HUES6 (cell line): ENCODE measurements around the gene SH3GL3.

Experiments used
- H3K27ac ChIP-seq: 2 replicates; pipeline ENCODE4 v1.7.0; 2013; ENCODE audit warnings: low read depth, mild to moderate bottlenecking, low read length, inconsistent platforms
- H3K27me3 ChIP-seq: 2 replicates; pipeline ENCODE4 v1.6.1; 2013; ENCODE audit warnings: low read length; ENCODE audit not compliant: control insufficient read depth, insufficient read depth
- H3K36me3 ChIP-seq: 2 replicates; pipeline ENCODE4 v1.6.1; 2013; ENCODE audit warnings: low read length; ENCODE audit not compliant: control insufficient read depth, insufficient read depth
- H3K4me1 ChIP-seq: 2 replicates; pipeline ENCODE4 v1.6.1; 2013; ENCODE audit warnings: low read length; ENCODE audit not compliant: control insufficient read depth, insufficient read depth
- H3K4me3 ChIP-seq: 2 replicates; pipeline ENCODE4 v1.5.1; 2013; ENCODE audit warnings: low read depth, low read length
- H3K9ac ChIP-seq: one replicate; pipeline ENCODE4 v1.6.1; 2013; ENCODE audit warnings: mild to moderate bottlenecking, low read length
- H3K9me3 ChIP-seq: 2 replicates; pipeline ENCODE4 v1.6.1; 2013; ENCODE audit warnings: low read depth, low read length; ENCODE audit not compliant: control insufficient read depth, insufficient read depth

The SH3GL3 gene, protein sequence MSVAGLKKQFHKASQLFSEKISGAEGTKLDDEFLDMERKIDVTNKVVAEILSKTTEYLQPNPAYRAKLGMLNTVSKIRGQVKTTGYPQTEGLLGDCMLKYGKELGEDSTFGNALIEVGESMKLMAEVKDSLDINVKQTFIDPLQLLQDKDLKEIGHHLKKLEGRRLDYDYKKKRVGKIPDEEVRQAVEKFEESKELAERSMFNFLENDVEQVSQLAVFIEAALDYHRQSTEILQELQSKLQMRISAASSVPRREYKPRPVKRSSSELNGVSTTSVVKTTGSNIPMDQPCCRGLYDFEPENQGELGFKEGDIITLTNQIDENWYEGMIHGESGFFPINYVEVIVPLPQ

DNA sequence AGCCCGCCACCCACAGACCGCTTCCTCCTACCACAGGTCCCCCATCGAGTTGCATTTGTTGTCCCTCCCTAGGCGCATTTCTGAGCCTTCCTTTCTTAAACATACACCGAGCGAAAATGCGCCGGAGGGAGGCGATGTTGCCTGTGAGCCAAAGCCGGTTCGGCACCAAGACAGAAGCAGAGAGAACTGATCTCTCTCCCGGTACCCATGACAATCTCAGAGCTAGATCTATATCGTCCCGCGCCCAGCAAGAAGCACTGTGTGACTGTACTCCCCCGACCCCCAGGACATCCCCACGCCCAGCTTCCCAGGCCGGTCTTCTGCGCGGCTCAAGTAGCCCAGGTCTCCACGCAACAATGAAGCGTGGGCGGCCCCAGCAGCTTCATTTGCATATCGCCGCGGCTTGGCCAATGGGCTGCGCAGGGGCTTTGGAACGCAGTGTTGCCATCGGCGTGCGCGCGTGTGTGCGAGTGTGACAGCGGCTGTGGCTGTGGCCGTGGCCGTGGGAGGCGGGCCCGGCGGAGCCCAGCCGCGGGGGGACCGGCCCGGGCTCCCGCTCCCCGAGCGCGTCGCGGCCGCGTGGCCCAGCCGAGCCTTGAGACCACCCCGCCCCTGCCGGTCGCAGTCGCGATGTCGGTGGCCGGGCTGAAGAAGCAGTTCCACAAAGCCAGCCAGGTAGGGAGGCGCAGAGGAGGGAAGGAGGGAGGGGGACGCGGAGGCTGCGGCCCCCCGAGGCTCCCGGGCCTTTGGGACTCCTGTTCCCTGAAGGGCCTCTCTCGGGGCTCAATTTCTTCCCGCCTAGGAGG is at the start of gene SH3GL3:
Gene SH3GL3, plus strand, starts transcription at position 438 of the 806 bp plus-strand sequence. Its CDS starts 193 bp downstream, at position 631.
- peaks cover 15% of the 10 kb centered on the region for H3K27me3 ChIP-seq
- peak within 1 kb of the TSS; percentile 51 for H3K9ac ChIP-seq
- no peak within 1 kb of the TSS for H3K27ac ChIP-seq
- peaks cover 14% of the 10 kb centered on the region for H3K4me1 ChIP-seq
- H3K4me3 ChIP-seq, result peak within 1 kb of the TSS; percentile 65
- no peaks in the 10 kb centered on the region for H3K9me3 ChIP-seq
- H3K36me3 ChIP-seq, result no peaks in the 10 kb centered on the region

DNA sequence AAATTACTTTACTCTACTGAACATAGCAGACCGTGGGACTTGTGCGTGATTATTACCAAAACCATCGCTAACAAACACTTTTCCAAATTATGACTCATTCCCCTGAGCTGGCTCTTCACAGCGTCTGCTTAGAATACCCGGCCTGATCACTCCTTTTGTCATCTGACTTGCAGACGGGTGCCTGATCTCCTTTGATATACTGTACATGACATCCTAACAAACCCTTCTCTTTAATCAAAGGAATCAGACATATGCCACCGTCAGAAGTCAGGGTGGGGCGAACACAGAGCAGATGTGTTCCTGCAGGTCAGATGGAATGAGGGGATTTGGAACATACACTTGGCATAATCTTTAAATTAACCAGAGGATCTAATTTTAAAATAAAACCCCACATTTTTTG is 48.5 kb upstream of the SH3GL3 start:
- Histone ChIP-seq H3K9ac (no peak overlapping the region), H3K4me1 (peaks cover 4% of the 10 kb centered on the region; the same call in 1 of the 2 replicates), H3K27me3 (no peaks in the 10 kb centered on the region), H3K36me3 (no peaks in the 10 kb centered on the region), H3K27ac (no peak overlapping the region), H3K4me3 (no peak overlapping the region), H3K9me3 (no peaks in the 10 kb centered on the region)

DNA sequence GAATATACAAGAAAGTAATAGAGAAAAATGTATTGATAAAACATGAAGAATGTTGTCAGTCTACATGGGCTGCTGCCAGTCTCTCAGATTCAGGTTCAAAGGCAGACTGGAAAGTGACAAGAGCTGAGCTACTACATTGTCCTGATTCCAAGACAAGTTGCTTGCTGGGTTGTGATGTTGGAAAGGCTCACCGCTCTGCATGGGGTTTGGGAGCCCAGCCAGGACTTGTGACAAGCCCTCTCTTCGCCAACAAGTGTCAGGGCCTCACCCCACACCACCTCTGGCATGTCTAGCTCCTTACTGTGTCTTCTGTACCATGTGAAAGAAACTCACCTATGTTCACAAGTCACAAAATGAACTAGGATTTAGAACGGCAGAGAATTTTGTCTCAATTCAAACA is 43.0 kb upstream of the SH3GL3 start:
- no peaks in the 10 kb centered on the region for H3K4me1 ChIP-seq
- no peak overlapping the region for H3K27ac ChIP-seq
- no peaks in the 10 kb centered on the region for H3K36me3 ChIP-seq
- no peak overlapping the region for H3K4me3 ChIP-seq
- no peak overlapping the region for H3K9ac ChIP-seq
- no peaks in the 10 kb centered on the region for H3K27me3 ChIP-seq
- no peaks in the 10 kb centered on the region for H3K9me3 ChIP-seq

DNA sequence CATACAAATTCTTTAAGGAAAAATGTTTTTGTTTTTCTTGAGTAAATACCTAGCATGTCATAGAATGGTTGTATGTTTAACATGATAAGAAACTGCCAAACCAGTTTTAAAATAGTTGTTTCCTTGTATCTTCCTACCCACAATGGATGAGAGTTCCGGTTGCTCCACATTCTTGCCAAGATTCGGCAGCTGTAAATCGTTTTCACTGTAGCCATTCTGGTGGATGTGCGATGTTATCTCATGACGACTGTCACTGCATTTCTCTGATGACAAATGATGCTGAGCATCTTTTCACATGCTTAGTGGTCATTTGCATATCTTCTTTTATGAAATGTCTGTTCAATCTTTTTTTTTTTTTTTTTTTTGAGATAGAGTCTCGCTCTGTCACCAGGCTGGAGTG is 36.6 kb upstream of the SH3GL3 start:
- H3K9ac ChIP-seq, result no peak overlapping the region
- no peak overlapping the region for H3K4me3 ChIP-seq
- no peaks in the 10 kb centered on the region for H3K36me3 ChIP-seq
- no peaks in the 10 kb centered on the region for H3K4me1 ChIP-seq
- no peaks in the 10 kb centered on the region for H3K27me3 ChIP-seq
- no peak overlapping the region for H3K27ac ChIP-seq
- no peaks in the 10 kb centered on the region for H3K9me3 ChIP-seq

DNA sequence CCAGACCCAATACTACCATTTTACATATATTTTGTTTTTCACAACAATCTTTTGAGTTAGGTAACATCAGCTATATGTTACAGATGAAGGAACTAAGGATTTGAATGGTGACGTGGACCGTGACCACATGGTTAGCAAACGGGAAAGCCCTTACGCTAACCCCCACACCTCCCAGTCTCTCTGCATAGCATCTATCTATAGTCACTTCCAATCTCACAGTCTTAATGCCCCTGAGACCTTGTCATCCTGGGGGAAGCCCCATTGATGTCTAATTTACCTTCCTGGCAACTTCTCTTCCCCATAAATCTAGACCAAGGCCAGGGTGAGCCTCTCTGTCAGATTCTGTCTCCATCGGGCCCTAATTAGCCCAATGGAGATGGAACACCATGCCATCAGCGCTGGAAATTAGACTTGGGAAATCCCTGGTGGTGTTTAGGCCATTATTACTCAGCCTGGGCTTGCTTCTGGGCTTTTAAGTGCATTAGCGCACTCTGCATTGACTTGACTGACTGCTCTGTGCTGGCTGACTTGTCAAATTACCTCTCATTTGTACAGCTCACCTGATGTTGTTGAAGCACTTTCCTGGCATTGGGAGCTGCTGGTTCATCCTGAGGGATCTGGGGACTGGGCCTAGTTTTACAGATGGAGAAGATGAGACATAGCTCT is 34.0 kb upstream of the SH3GL3 start:
- H3K27me3 ChIP-seq, result no peaks in the 10 kb centered on the region
- no peak overlapping the region for H3K4me3 ChIP-seq
- no peaks in the 10 kb centered on the region for H3K36me3 ChIP-seq
- no peaks in the 10 kb centered on the region for H3K4me1 ChIP-seq
- H3K27ac ChIP-seq, result no peak overlapping the region
- H3K9ac ChIP-seq, result no peak overlapping the region
- no peaks in the 10 kb centered on the region for H3K9me3 ChIP-seq

DNA sequence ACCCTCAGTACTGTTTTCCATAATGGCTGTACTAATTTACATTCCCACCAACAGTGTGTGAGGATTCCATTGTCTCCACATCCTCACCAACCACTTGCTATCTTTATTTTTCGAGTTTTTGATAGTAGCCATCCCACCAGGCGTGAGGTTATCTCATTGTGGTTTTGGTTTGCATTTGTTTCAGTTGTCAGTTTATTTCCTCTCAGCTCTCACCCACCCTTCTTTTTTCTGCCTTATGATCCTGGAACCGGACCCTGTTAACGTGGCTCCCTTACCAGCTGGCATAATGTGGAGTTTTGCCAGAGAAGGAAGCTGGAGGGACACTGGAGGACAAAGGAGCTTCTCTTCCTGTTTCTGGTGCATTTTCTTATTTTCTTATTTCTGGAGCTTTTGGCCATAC is 25.1 kb upstream of the SH3GL3 start:
- Histone ChIP-seq H3K27me3 (no peaks in the 10 kb centered on the region), H3K4me3 (no peak overlapping the region), H3K9ac (no peak overlapping the region), H3K36me3 (no peaks in the 10 kb centered on the region), H3K27ac (no peak overlapping the region), H3K9me3 (no peaks in the 10 kb centered on the region), H3K4me1 (no peaks in the 10 kb centered on the region)

DNA sequence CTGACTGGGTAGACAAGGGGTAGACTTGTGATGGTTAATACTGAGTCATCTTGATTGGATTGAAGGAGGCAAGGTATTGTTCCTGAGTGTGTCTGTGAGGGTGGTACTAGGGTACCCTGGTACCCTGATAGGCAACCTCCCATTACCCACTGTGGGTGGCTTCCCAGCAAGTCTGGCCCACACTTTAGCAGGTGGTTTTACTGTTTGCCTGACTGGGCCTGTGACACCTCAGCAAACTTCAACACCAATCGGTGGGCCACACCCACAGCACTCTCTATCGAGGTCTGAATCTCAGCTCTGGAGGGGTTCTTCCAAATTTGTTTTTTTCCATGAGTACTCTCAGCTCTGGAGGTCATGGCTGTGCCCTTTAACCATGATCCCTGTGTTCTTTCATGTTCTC is 24.6 kb upstream of the SH3GL3 start:
- no peak overlapping the region for H3K27ac ChIP-seq
- no peaks in the 10 kb centered on the region for H3K4me1 ChIP-seq
- no peaks in the 10 kb centered on the region for H3K9me3 ChIP-seq
- H3K9ac ChIP-seq, result no peak overlapping the region
- no peaks in the 10 kb centered on the region for H3K36me3 ChIP-seq
- H3K27me3 ChIP-seq, result no peaks in the 10 kb centered on the region
- H3K4me3 ChIP-seq, result no peak overlapping the region

DNA sequence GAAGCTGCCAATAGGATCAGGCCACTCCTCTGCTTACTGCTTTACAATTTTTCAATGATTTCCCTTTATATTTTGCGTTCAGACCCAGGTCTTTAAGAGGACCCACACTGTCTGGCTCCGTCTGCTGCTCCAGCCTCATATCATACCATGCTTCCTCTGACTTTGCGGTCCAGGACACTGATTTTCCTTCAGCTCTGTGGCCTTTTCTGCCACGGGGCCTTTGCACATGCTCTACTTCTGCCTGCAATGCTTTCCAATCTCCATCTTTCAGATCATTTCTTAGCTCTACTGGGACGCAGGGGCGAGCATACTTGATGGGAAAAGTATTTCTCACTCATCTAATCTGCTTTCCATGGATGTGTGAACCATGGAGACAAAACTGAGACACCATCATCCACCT is 23.0 kb upstream of the SH3GL3 start:
- H3K27me3 ChIP-seq, result no peaks in the 10 kb centered on the region
- H3K36me3 ChIP-seq, result no peaks in the 10 kb centered on the region
- H3K9me3 ChIP-seq, result 0 out of 2 replicates have a peak, but pooled peaks cover 4% of the 10 kb centered on the region
- no peak overlapping the region for H3K4me3 ChIP-seq
- H3K4me1 ChIP-seq, result no peaks in the 10 kb centered on the region
- no peak overlapping the region for H3K9ac ChIP-seq
- H3K27ac ChIP-seq, result no peak overlapping the region

DNA sequence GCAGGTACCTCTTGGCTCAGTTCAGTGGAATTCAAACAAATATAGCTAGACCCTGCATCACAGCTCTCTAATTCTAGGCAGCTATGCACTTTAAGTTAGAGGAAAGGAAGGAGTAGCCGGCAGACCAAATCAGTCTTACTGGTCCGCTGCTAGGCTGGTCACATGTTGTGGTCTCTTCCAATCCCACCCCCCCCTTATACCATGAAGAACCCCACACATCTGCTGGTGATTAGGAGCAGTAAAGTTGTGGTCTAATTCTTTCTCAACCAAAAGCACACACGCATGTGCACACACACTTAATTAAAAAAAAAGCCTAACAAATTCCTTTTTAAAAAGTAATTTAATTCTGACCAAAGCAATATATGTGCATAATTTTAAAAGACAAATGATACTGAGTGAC is 16.7 kb upstream of the SH3GL3 start:
- Histone ChIP-seq H3K36me3 (no peaks in the 10 kb centered on the region), H3K9me3 (0 out of 2 replicates have a peak, but pooled peaks cover 4% of the 10 kb centered on the region), H3K9ac (no peak overlapping the region), H3K4me1 (no peaks in the 10 kb centered on the region), H3K4me3 (no peak overlapping the region), H3K27me3 (no peaks in the 10 kb centered on the region), H3K27ac (no peak overlapping the region)

DNA sequence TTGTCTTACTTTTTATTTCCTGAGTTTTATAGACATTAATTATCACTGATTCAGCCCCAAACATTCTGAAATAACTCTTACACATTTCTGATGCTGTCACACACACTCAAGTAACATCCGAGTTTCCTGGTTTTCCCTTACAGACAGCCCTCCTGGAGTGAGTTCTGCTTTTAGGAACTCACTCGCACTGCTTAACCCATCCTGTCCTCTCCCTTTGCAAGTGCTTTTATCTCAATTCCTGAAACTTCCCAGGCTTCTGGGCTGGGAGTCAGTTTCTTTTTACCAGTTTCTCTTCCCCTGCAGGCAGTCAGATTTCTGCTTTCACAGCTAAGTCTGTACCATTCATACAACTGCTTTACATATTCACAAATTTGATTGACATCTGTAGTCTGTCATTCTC is 15.6 kb upstream of the SH3GL3 start:
- no peak overlapping the region for H3K4me3 ChIP-seq
- no peaks in the 10 kb centered on the region for H3K27me3 ChIP-seq
- H3K36me3 ChIP-seq, result no peaks in the 10 kb centered on the region
- H3K9ac ChIP-seq, result no peak overlapping the region
- 0 out of 2 replicates have a peak, but pooled peaks cover 4% of the 10 kb centered on the region for H3K9me3 ChIP-seq
- H3K4me1 ChIP-seq, result no peaks in the 10 kb centered on the region
- no peak overlapping the region for H3K27ac ChIP-seq

DNA sequence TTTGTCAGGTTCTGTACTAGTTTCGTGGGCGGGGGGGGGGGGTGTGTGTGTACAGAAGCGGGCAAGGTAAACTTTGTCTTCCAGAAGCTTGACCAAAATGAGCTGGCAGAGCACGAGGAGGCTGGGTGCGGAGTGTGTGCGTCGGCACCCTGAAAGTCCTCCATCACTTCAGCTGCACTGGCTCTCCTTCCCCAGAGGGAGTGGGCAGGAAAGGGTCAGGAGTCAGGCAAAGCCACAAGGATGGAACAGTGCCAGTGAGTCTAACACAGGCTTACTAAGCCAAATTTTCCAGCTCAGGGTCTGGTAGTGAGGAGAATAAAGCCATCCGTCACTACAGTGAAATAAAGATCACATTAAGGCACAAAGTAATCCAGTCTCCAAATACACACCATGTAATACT is 11.9 kb upstream of the SH3GL3 start:
- no peak overlapping the region for H3K9ac ChIP-seq
- no peaks in the 10 kb centered on the region for H3K36me3 ChIP-seq
- H3K4me3 ChIP-seq, result no peak overlapping the region
- no peaks in the 10 kb centered on the region for H3K27me3 ChIP-seq
- H3K27ac ChIP-seq, result no peak overlapping the region
- no peaks in the 10 kb centered on the region for H3K4me1 ChIP-seq
- H3K9me3 ChIP-seq, result no peaks in the 10 kb centered on the region
